Testis (tissue), 3 donors: Measurements from ENCODE around the gene EEF1G. TPM values are rescaled to one million over a fixed set of nuclear protein-coding genes. Genes with fewer than 3 reads are reported as not detected.

Source experiments
- DNase-seq: peaks from one replicate; pipeline ENCODE4 v3.0.0-alpha.2; 2019
- H3K27ac ChIP-seq, 2 donors: fragments of 200-600 bp; sonication (generic); one replicate each; pipeline ENCODE4 v1.5.1; 2019
- H3K27me3 ChIP-seq: fragments of 200-600 bp; sonication (generic); one replicate; pipeline ENCODE4 v1.5.1; 2019
- H3K36me3 ChIP-seq: fragments of 200-600 bp; sonication (generic); one replicate; pipeline ENCODE4 v1.5.1; 2017; ENCODE audit warnings: low read depth; ENCODE audit errors: missing control alignments
- H3K4me1 ChIP-seq: fragments of 200-600 bp; sonication (generic); one replicate; pipeline ENCODE4 v1.5.1; 2019
- H3K4me3 ChIP-seq, 2 donors: fragments of 200-600 bp; sonication (generic); one replicate each; pipeline ENCODE4 v1.5.1; 2017 to 2019
- H3K9me3 ChIP-seq: fragments of 200-600 bp; sonication (generic); one replicate; pipeline ENCODE4 v1.5.1; 2017
- CTCF ChIP-seq, 3 experiments: fragments of 450-650 bp in 2 of 3; fragments of 200-600 bp in 1 of 3; sonication (generic) in 1 of 3; IDR thresholded peaks; one replicate each; pipeline ENCODE4 v1.5.1; 2016 to 2019; ENCODE audit warnings: antibody characterized with exemption in 3 of 3, mild to moderate bottlenecking in 2 of 3, moderate library complexity in 1 of 3
- POLR2A ChIP-seq: fragments of 450-650 bp; IDR thresholded peaks from one replicate; pipeline ENCODE4 v1.6.1; 2017; ENCODE audit warnings: antibody characterized with exemption, mild to moderate bottlenecking, moderate library complexity
- WGBS, 2 donors: methylation state at CpG; one replicate each; pipeline ENCODE4 v1.1.5; 2018; 5-methylcytosine and 5-hydroxymethylcytosine counted together
- intact Hi-C: fragments of 100-400 bp; cut with DNase I; formaldehyde crosslinking; loops from one replicate; pipeline ENCODE4 v1.15.1; 2023; ENCODE audit warnings: low total_unique reads
- polyA plus RNA-seq: library from polyadenylated mRNA; stranded (reverse); fragments of 350-450 nt; fragmentation: Illumina TruSeq; extraction: RNeasy Lipid Tissue Mini Kit (QIAGEN cat#74804); gene quantifications from one replicate; pipeline ENCODE4 v1.2.3, GENCODE V29; 2014; ENCODE audit warnings: low read depth, low replicate concordance; ENCODE audit not compliant: insufficient read depth
- total RNA-seq, 2 donors: library from RNA; depleted of rRNA; stranded (reverse); fragments of >200 nt; gene quantifications; one replicate each; pipeline ENCODE4 v1.2.3, GENCODE V29; 2016

Gene EEF1G
- total and polyA plus RNA-seq, 3 donors from 2014 or later, result 607 to 1,165 (median 868) TPM

DNA sequence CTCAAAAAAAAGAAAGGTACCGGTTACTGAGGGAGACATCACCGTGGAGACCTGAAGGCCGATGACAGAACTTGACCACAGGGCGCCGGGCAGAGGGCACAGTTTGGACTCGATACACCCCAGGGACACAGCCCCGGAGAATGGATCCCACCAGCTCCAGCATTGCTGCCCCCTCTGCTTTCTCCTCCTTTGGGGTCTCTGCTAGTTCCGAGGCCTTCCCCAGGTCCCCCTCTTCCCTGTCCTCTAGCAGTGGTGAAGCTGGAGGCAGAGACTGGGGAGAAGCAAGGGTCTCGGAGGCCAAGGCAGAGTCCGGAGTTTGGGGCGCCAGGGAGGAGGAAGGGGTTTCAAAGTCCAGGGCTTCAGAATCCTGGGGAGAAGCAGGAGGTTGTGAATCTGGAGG lies 4.8 kb upstream of the EEF1G start:
- WGBS, 2 donors, result 95 to 97% methylated on average over 7 to 11 of the region's 11 CpGs
- peaks cover 29% of the 10 kb centered on the region for H3K4me1 ChIP-seq
- intact Hi-C loops, result no loop called here
- no peak for TF ChIP-seq CTCF (IDR thresholded peaks at IDR 0.05)
- no peak for TF ChIP-seq POLR2A
- no peak overlapping the region for H3K4me3 ChIP-seq
- H3K27ac ChIP-seq, result no peak overlapping the region
- H3K36me3 ChIP-seq, result no peaks in the 10 kb centered on the region
- no peaks in the 10 kb centered on the region for H3K27me3 ChIP-seq
- H3K9me3 ChIP-seq, result no peaks in the 10 kb centered on the region
- DNase-seq, result no peak

- Histone ChIP-seq H3K9me3 (no peaks in the 10 kb centered on the region), H3K4me1 (peaks cover 35% of the 10 kb centered on the region), H3K27me3 (no peaks in the 10 kb centered on the region), H3K27ac (peak overlapping the region; percentile 15 to 25), H3K4me3 (no peak overlapping the region), H3K36me3 (no peaks in the 10 kb centered on the region)
- WGBS, 2 donors, result 71 to 74% methylated on average over 8 to 12 of the region's 12 CpGs
- DNase-seq, result no peak
- intact Hi-C loops, result no loop called here
- TF ChIP-seq POLR2A, result no peak
- no peak for TF ChIP-seq CTCF (IDR thresholded peaks at IDR 0.05)
Observed at GRCh38 chr11:62577046-62577714, 3.5 kb upstream of the EEF1G start.

GRCh38 chr11:62575837-62576236 lies 2.1 kb upstream of the EEF1G start:
- WGBS, 2 donors, result 69 to 70% methylated on average over 14 of the region's 14 CpGs

GRCh38 chr11:62575156-62575555 lies 1.5 kb upstream of the EEF1G start:
- H3K4me3 ChIP-seq, result peak overlapping the region; percentile 69 to 95
- no peak for TF ChIP-seq CTCF (IDR thresholded peaks at IDR 0.05)
- TF ChIP-seq POLR2A, result no peak
- H3K27me3 ChIP-seq, result no peaks in the 10 kb centered on the region
- 37 to 40% methylated on average over 10 to 17 of the region's 17 CpGs for WGBS, 2 donors
- peak overlapping the region; percentile 87 to 95 for H3K27ac ChIP-seq
- no peaks in the 10 kb centered on the region for H3K36me3 ChIP-seq
- no peak for DNase-seq
- H3K4me1 ChIP-seq, result peaks cover 28% of the 10 kb centered on the region
- intact Hi-C loops, result no loop called here
- no peaks in the 10 kb centered on the region for H3K9me3 ChIP-seq

More at GRCh38 chr11:62575837-62576236, 2.1 kb upstream of the EEF1G start:
- intact Hi-C loops, result no loop called here
- DNase-seq, result no peak
- TF ChIP-seq POLR2A, result no peak
- TF ChIP-seq CTCF (IDR thresholded peaks at IDR 0.05), result no peak
- H3K4me3 ChIP-seq, result no peak overlapping the region
- H3K27ac ChIP-seq, result peak overlapping the region; percentile 87 to 95
- H3K27me3 ChIP-seq, result no peaks in the 10 kb centered on the region
- H3K4me1 ChIP-seq, result peaks cover 28% of the 10 kb centered on the region
- no peaks in the 10 kb centered on the region for H3K36me3 ChIP-seq
- H3K9me3 ChIP-seq, result no peaks in the 10 kb centered on the region
